Lung (tissue), 12 donors: ENCODE measurements around the gene CACNA1C. TPM values are rescaled to one million over a fixed set of nuclear protein-coding genes. Genes with fewer than 3 reads are reported as not detected.

ENCODE experiments used
- ATAC-seq: fragments of 200-7000 bp; cut with Tn5 transposase; one replicate; pipeline ENCODE4 v1.9.1; 2020; ENCODE audit warnings: moderate number of reproducible peaks; ENCODE audit not compliant: insufficient read depth, low FRiP score
- DNase-seq, 3 donors: peaks; one replicate each; pipeline ENCODE4 v3.0.0-alpha.2; 2013 to 2017
- H3K27ac ChIP-seq, 2 donors: one replicate each; pipeline ENCODE4 v1.5.1; 2013; ENCODE audit warnings: mild to moderate bottlenecking in 2 of 2, moderate library complexity in 2 of 2, control low read depth in 1 of 2, inconsistent platforms in 1 of 2, low read depth in 1 of 2, low read length in 1 of 2
- H3K27me3 ChIP-seq, 3 donors: one replicate each; pipeline ENCODE4 v1.5.1; 2013; ENCODE audit warnings: low read length in 2 of 3; ENCODE audit not compliant: control insufficient read depth in 3 of 3, insufficient read depth in 3 of 3
- H3K36me3 ChIP-seq, 4 donors: one replicate each; pipeline ENCODE4 v1.5.1; 2013; ENCODE audit warnings: low read length in 4 of 4, mild to moderate bottlenecking in 1 of 4, moderate library complexity in 1 of 4; ENCODE audit not compliant: control insufficient read depth in 4 of 4, insufficient read depth in 4 of 4
- H3K4me1 ChIP-seq, 5 donors: one replicate each; pipeline ENCODE4 v1.5.1; 2013; ENCODE audit warnings: low read length in 5 of 5, mild to moderate bottlenecking in 2 of 5, moderate library complexity in 1 of 5; ENCODE audit not compliant: control insufficient read depth in 5 of 5, insufficient read depth in 5 of 5
- H3K4me3 ChIP-seq: one replicate; pipeline ENCODE4 v1.5.1; 2013; ENCODE audit warnings: mild to moderate bottlenecking, control low read depth, moderate library complexity
- H3K9ac ChIP-seq, 2 donors: one replicate each; pipeline ENCODE4 v1.5.1; 2013; ENCODE audit warnings: low read length in 2 of 2, control low read depth in 1 of 2; ENCODE audit not compliant: insufficient read depth in 1 of 2
- H3K9me3 ChIP-seq, 4 donors: one replicate each; pipeline ENCODE4 v1.5.1; 2013; ENCODE audit warnings: low read length in 3 of 4, mild to moderate bottlenecking in 1 of 4, moderate library complexity in 1 of 4; ENCODE audit not compliant: control insufficient read depth in 4 of 4, insufficient read depth in 3 of 4
- WGBS, 2 donors: extraction: QIAGEN DNeasy Blood & Tissue Kit; methylation state at CpG; one replicate each; pipeline ENCODE4 v1.1.7; 2013; 5-methylcytosine and 5-hydroxymethylcytosine counted together
- polyA plus RNA-seq, 2 donors: library from polyadenylated mRNA; stranded (reverse); fragments of 200-250 nt; gene quantifications; one replicate each; pipeline ENCODE4 v1.2.1, GENCODE V29; 2013
- total RNA-seq, 2 donors: library from RNA; depleted of rRNA in 1 of 2; stranded (reverse); fragments of >200 nt in 1 of 2; gene quantifications; one replicate each; pipeline ENCODE4 v1.2.1, GENCODE V29; 2014 to 2021
- TF ChIP-seq, protein P1 (sequence below): IDR thresholded peaks from 2 replicates; pipeline ENCODE4 v1.5.1; 2012; ENCODE audit warnings: mild to moderate bottlenecking; ENCODE audit errors: control extremely low read depth, extremely low read depth
- donor health status: control.
- donor health status: control.
- donor health status: Bipolar disorder and iron deficiency.
- donor health status: healthy.
- donor health status: DM: yes; HTN: yes; CAD: no.

Gene CACNA1C
- total and polyA plus RNA-seq, 4 donors = 3.2 to 17.5 (median 7.5) TPM

DNA sequence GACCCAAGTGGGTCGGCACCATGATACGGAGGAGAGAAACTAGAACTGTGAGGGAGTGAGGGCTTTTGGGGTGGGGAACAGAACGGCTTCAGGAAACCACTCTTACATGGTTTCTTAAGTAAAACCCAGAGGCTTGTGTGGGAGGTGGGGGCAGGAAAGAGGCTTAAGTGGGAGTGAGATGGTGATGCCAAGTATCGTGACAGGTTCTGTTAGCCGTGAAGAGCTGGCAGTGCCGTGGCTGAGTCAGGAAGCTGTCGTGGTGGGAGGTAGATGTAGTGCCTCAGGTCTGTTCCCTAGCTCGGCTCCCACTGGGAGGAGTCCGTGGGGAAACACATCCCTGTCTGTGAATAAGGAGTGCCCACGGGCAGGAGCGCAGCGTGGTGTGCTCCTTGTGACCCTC is 556.2 kb downstream of the CACNA1C start:
- 33 to 47% methylated on average over 12 of the region's 12 CpGs for WGBS, 2 donors
- no peak for DNase-seq
- Histone ChIP-seq H3K9ac (no peak overlapping the region), H3K4me3 (no peak overlapping the region), H3K36me3 (peaks cover 0 to 6% (median 2%) of the 10 kb centered on the region in 4 donors), H3K27ac (no peak overlapping the region), H3K4me1 (peaks cover 0 to 12% (median 0%) of the 10 kb centered on the region in 5 donors), H3K9me3 (peaks cover 0 to 3% (median 0%) of the 10 kb centered on the region in 4 donors), H3K27me3 (no peaks in the 10 kb centered on the region)
- ATAC-seq = no peak
- TF ChIP-seq, protein P1, sequence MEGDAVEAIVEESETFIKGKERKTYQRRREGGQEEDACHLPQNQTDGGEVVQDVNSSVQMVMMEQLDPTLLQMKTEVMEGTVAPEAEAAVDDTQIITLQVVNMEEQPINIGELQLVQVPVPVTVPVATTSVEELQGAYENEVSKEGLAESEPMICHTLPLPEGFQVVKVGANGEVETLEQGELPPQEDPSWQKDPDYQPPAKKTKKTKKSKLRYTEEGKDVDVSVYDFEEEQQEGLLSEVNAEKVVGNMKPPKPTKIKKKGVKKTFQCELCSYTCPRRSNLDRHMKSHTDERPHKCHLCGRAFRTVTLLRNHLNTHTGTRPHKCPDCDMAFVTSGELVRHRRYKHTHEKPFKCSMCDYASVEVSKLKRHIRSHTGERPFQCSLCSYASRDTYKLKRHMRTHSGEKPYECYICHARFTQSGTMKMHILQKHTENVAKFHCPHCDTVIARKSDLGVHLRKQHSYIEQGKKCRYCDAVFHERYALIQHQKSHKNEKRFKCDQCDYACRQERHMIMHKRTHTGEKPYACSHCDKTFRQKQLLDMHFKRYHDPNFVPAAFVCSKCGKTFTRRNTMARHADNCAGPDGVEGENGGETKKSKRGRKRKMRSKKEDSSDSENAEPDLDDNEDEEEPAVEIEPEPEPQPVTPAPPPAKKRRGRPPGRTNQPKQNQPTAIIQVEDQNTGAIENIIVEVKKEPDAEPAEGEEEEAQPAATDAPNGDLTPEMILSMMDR = no peak

DNA sequence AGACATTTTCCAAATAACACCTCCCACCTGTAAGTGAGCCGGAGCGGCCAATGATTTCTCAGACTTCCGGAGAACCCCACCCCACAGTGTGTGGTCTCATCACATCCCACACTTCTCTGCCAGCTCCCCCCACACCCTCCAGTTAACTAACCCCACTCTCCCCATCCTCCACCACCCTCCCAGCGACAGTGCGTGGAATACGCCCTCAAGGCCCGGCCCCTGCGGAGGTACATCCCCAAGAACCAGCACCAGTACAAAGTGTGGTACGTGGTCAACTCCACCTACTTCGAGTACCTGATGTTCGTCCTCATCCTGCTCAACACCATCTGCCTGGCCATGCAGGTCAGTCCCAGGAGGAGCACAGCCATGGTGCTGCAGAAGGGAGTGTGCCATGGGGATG is 557.6 kb downstream of the CACNA1C start:
- 95 to 96% methylated on average over 11 of the region's 11 CpGs for WGBS, 2 donors
- no peak overlapping the region for H3K4me3 ChIP-seq
- TF ChIP-seq, protein P1 = no peak
- no peak for ATAC-seq
- peaks cover 0 to 5% (median 2%) of the 10 kb centered on the region in 4 donors for H3K36me3 ChIP-seq
- peaks cover 0 to 3% (median 0%) of the 10 kb centered on the region in 4 donors for H3K9me3 ChIP-seq
- H3K9ac ChIP-seq = no peak overlapping the region
- no peak for DNase-seq
- peaks cover 0 to 23% (median 3%) of the 10 kb centered on the region in 5 donors for H3K4me1 ChIP-seq
- no peaks in the 10 kb centered on the region for H3K27me3 ChIP-seq
- no peak overlapping the region for H3K27ac ChIP-seq

DNA sequence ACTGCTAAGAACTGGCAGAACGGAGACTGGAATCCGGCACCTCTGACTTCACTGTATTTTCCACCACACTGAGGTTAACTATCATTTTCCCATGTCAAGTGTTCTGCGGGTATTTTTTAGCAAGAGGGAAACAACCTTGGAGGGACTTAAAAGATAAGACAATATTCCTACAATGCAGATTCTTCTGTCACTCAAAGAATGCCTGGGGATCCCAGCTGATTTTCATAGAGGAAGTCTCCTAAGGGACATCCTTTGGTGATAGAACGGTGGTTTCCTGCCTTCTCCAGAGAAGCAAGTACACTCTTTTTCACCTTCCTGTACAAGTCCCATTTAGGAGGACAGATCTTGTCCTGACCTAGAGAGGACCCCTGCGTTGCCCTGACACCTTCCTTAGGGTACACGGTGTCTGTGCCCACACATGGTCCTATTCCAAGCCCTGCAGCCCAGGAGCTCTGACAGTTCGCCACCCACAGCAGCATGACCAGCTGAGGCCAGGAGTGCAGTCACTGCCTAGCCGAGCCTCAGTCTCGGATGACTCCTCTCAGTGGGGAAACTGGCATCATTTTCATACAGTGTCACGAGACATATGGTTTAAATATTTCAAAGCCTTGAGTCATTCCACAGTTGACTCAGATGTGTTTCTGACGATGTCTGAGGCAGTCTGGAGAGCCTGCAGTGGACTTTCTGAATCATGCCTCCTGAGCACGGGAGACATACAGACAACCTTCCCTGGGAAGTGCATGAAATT is 560.7 kb downstream of the CACNA1C start:
- TF ChIP-seq, protein P1 = no peak
- WGBS, 2 donors = 47 to 54% methylated on average over 12 of the region's 12 CpGs
- Histone ChIP-seq H3K4me1 (peaks cover 0 to 42% (median 3%) of the 10 kb centered on the region in 5 donors), H3K27ac (peak overlapping the region; percentile 18 to 40), H3K36me3 (peaks cover 0 to 3% (median 1%) of the 10 kb centered on the region in 4 donors), H3K9ac (no peak overlapping the region), H3K27me3 (no peaks in the 10 kb centered on the region), H3K4me3 (no peak overlapping the region), H3K9me3 (peaks cover 0 to 3% (median 0%) of the 10 kb centered on the region in 4 donors)
- ATAC-seq = peak; percentile 23
- DNase-seq = peak; percentile 24 to 74 (median 61)

DNA sequence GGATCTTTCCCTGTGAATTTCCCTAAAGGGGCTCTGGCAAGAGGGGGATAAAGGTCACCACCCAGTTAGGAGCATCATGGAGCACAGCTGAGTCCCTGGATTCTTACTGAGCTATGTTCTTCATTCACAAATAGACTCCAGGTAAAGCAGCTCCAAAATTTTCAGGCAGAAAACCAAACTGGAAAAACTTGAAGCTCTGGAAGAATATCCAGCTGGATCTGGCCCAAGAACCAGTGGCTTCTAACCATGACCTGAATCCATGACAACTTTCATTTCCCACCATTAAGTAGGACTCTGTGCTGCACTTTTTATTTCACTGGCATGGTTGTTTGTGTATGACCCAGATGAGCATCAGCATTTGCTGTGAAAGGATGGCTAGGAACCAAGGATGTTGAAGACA is 561.6 kb downstream of the CACNA1C start:
- Histone ChIP-seq H3K27me3 (no peaks in the 10 kb centered on the region), H3K9me3 (no peaks in the 10 kb centered on the region), H3K36me3 (peaks cover 0 to 3% (median 1%) of the 10 kb centered on the region in 4 donors), H3K27ac (peak overlapping the region; percentile 9 to 49), H3K9ac (no peak overlapping the region), H3K4me1 (peaks cover 0 to 42% (median 3%) of the 10 kb centered on the region in 5 donors), H3K4me3 (no peak overlapping the region)
- TF ChIP-seq, protein P1 = no peak
- ATAC-seq (no peak), DNase-seq (no peak)
